GM06990 (cell line): ENCODE results near the gene SEZ6L.

Experiments
- DNase-seq: peaks from one replicate; pipeline ENCODE4 v3.0.0-alpha.2; 2011; ENCODE audit not compliant: insufficient read length; ENCODE audit errors: extremely low read depth
- H3K27me3 ChIP-seq: replicated peaks from 2 replicates; pipeline ENCODE4 v1.6.0; 2011; ENCODE audit warnings: low read length; ENCODE audit not compliant: control insufficient read depth, insufficient read depth
- H3K36me3 ChIP-seq: 2 replicates; pipeline ENCODE4 v1.5.1; 2011; ENCODE audit warnings: low read length; ENCODE audit not compliant: control insufficient read depth, insufficient read depth
- H3K4me3 ChIP-seq: replicated peaks from 2 replicates; pipeline ENCODE4 v1.5.1; 2011; ENCODE audit warnings: low read depth, mild to moderate bottlenecking, control low read depth, low read length
- CTCF ChIP-seq: IDR thresholded peaks from 2 replicates; pipeline ENCODE4 v1.5.1; 2011; ENCODE audit warnings: low read length, control low read depth, mild to moderate bottlenecking, inconsistent platforms; ENCODE audit not compliant: insufficient read depth, poor library complexity, severe bottlenecking

Gene SEZ6L

DNA sequence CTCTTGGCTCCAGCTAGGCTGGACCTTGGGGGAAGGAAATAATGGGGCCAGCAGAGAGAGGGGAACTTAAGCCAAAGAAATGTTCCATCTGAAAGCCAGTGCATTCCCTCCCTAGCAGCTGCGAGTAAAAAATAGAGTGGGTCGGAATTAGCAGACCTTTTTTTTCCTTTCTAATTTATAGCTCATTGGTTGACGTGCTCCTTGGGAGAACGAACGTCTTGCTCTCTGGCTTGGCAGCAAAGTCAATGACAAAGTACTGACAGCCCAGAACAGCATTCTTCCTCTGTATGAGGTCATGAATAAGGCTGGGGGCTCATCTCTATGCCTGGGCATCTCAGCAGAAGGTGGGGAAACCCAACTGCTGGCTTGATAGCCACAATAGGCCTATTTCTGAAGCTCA lies 65.0 kb downstream of the SEZ6L start:
- no peak for DNase-seq
- Histone ChIP-seq H3K4me3 (no peak overlapping the region), H3K36me3 (no peaks in the 10 kb centered on the region), H3K27me3 (no peaks in the 10 kb centered on the region; the same call in none of the 2 replicates)
- TF ChIP-seq CTCF: no peak

DNA sequence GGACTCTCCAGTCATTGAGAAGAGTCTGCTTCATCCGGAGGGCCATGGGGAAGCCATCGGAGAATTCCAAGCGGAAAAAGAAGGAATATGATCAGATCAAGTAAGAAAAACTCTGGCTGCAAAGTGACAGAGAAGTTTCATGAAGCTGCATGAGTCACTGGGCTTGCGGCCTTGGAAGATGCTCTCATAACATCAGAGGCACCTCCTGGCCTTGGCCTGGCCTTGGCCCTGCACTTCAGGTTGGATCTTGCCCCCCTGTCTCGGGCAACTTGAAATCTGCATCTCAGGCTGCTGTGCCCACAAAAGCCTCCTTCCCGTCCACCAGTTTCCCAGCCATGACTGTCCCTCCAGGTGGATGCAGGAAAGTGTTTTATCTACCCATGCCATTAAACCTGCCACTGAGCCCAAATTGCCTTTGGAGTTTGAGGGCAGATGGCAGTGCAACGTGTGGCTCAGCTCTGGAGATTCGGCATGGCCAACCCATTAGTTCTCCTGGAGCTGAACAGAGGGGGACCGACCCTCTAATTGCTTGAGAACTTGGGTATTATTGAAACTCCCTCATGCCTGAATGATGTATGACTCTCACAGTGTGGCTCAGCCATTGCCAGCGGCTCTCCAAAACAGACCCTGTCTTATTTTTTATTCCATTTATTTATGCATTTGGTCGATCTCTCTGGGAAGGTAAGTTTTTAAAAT lies 66.7 kb downstream of the SEZ6L start:
- DNase-seq: no peak
- TF ChIP-seq CTCF: no peak
- Histone ChIP-seq H3K27me3 (no peaks in the 10 kb centered on the region; the same call in none of the 2 replicates), H3K4me3 (no peak overlapping the region), H3K36me3 (no peaks in the 10 kb centered on the region)

GRCh38 chr22:26236991-26237390 lies 67.7 kb downstream of the SEZ6L start:
- no peak for TF ChIP-seq CTCF
- H3K4me3 ChIP-seq: no peak overlapping the region
- no peak for DNase-seq
- H3K36me3 ChIP-seq: no peaks in the 10 kb centered on the region
- H3K27me3 ChIP-seq: peaks cover 1% of the 10 kb centered on the region

DNA sequence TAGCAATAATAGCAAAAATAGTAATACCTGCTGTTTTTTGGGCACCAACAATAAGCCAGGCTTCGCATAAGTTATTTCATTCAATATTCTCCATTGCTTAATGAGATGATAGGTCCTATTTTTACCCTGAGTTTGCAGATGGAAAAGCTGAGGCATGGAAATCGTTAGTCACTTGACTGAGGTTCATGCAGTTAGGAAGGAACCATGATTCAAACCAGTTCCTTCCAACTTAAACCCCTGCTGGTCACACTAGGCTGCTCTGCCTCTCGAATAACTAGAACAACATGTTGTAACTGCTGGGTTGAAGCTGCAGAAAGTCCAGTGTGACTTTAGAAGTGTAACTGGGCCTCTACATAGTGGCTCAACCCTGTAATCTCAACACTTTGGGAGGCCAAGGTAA lies 69.3 kb downstream of the SEZ6L start:
- DNase-seq: no peak
- H3K27me3 ChIP-seq: peaks cover 3% of the 10 kb centered on the region
- no peaks in the 10 kb centered on the region for H3K36me3 ChIP-seq
- TF ChIP-seq CTCF: no peak
- no peak overlapping the region for H3K4me3 ChIP-seq

GRCh38 chr22:26239581-26239980 lies 70.3 kb downstream of the SEZ6L start:
- Histone ChIP-seq H3K4me3 (no peak overlapping the region), H3K36me3 (no peaks in the 10 kb centered on the region), H3K27me3 (peaks cover 3% of the 10 kb centered on the region)
- TF ChIP-seq CTCF: no peak
- no peak for DNase-seq

DNA sequence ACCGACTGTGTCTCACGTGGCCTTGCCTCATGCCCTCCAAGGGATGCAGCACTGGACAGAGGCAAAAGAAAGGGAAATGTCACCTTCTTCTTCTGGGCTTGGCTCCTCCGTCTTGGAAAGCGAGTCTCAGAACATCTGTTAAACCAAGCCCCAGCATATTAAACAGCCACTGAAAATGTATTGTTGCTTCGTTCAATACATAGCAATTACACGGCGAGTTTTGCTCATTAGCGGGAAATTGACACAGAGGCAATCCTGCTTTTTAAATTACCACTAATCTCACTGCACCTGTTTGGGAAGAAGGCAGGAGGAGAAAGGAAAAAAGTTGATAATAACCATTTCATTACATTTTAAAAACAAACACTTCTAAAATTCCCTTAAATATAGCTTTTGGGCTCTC lies 72.1 kb downstream of the SEZ6L start:
- H3K36me3 ChIP-seq: no peaks in the 10 kb centered on the region
- peaks cover 3% of the 10 kb centered on the region for H3K27me3 ChIP-seq

More for the DNA sequence above, 72.1 kb downstream of the SEZ6L start:
- no peak overlapping the region for H3K4me3 ChIP-seq
- no peak for DNase-seq
- no peak for TF ChIP-seq CTCF
